GM23338 (cell line): ENCODE measurements around the gene METTL2B. TPM values are rescaled to one million over a fixed set of nuclear protein-coding genes. Genes with fewer than 3 reads are reported as not detected.

Experiments used
- ATAC-seq: fragments of 200-7000 bp; cut with Tn5 transposase; 3 replicates; pipeline ENCODE4 v1.9.1; 2020
- DNase-seq: peaks from one replicate; pipeline ENCODE4 v3.0.0-alpha.2; 2015; ENCODE audit warnings: low spot score
- H2AFZ ChIP-seq: fragments of 200-600 bp; sonication (generic); 2 replicates; pipeline ENCODE4 v1.8.0; 2016; ENCODE audit warnings: antibody characterized with exemption, mild to moderate bottlenecking, moderate library complexity
- H3F3A ChIP-seq: fragments of 200-600 bp; sonication (generic); replicated peaks from 2 replicates; pipeline ENCODE4 v1.8.0; 2017; ENCODE audit warnings: antibody characterized with exemption, mixed run types, low read depth
- H3K27ac ChIP-seq: fragments of 200-600 bp; sonication (generic); 2 replicates; pipeline ENCODE4 v1.6.1; 2016; ENCODE audit warnings: low read depth
- H3K27me3 ChIP-seq: fragments of 200-600 bp; sonication (generic); 2 replicates; pipeline ENCODE4 v1.8.0; 2016; ENCODE audit warnings: mild to moderate bottlenecking, mixed run types, moderate library complexity; ENCODE audit not compliant: insufficient read depth
- H3K36me3 ChIP-seq: fragments of 200-600 bp; sonication (generic); 2 replicates; pipeline ENCODE4 v1.8.0; 2016; ENCODE audit warnings: mild to moderate bottlenecking; ENCODE audit not compliant: insufficient read depth
- H3K4me1 ChIP-seq: fragments of 200-600 bp; sonication (generic); 2 replicates; pipeline ENCODE4 v1.8.0; 2016; ENCODE audit warnings: mild to moderate bottlenecking, moderate library complexity; ENCODE audit not compliant: insufficient read depth
- H3K4me2 ChIP-seq: fragments of 200-600 bp; sonication (generic); 2 replicates; pipeline ENCODE4 v1.7.1; 2017; ENCODE audit warnings: mixed run types
- H3K4me3 ChIP-seq: fragments of 200-600 bp; sonication (generic); 2 replicates; pipeline ENCODE4 v1.6.1; 2016; ENCODE audit warnings: mixed run types
- H3K79me2 ChIP-seq: fragments of 200-600 bp; sonication (generic); replicated peaks from 2 replicates; pipeline ENCODE4 v1.8.0; 2017; ENCODE audit warnings: mild to moderate bottlenecking; ENCODE audit not compliant: insufficient read depth
- H3K9me2 ChIP-seq: fragments of 200-600 bp; sonication (generic); 2 replicates; pipeline ENCODE4 v1.8.0; 2017; ENCODE audit not compliant: insufficient read depth
- H4K20me1 ChIP-seq: fragments of 200-600 bp; sonication (generic); replicated peaks from 2 replicates; pipeline ENCODE4 v1.8.0; 2017; ENCODE audit warnings: mild to moderate bottlenecking; ENCODE audit not compliant: insufficient read depth
- H3K27ac Mint-ChIP-seq: 2 replicates; pipeline ENCODE4 v1.8.0; 2020; ENCODE audit warnings: inconsistent platforms, mild to moderate bottlenecking, moderate library complexity, mixed read lengths
- H3K27me3 Mint-ChIP-seq: 3 replicates; pipeline ENCODE4 v1.8.0; 2022; ENCODE audit warnings: low read depth, mild to moderate bottlenecking, moderate library complexity, mixed read lengths, inconsistent platforms; ENCODE audit not compliant: insufficient read depth, poor library complexity
- H3K36me3 Mint-ChIP-seq: 3 replicates; pipeline ENCODE4 v1.8.0; 2021; ENCODE audit warnings: low read depth, mild to moderate bottlenecking, inconsistent platforms, moderate library complexity, mixed read lengths
- H3K4me1 Mint-ChIP-seq: 3 replicates; pipeline ENCODE4 v1.8.0; 2020; ENCODE audit warnings: mild to moderate bottlenecking, inconsistent platforms, mixed read lengths
- H3K4me3 Mint-ChIP-seq: 3 replicates; pipeline ENCODE4 v1.8.0; 2021; ENCODE audit warnings: moderate library complexity, mild to moderate bottlenecking, inconsistent platforms, mixed read lengths
- H3K9me3 Mint-ChIP-seq: 3 replicates; pipeline ENCODE4 v1.8.0; 2020; ENCODE audit warnings: moderate library complexity, mild to moderate bottlenecking, inconsistent platforms, mixed read lengths
- CREB1 ChIP-seq: fragments of 250-450 bp; sonication (Bioruptor Pico); IDR thresholded peaks from 2 replicates; pipeline ENCODE4 v1.5.0; 2020; ENCODE audit warnings: low read depth, mild to moderate bottlenecking, moderate library complexity
- EZH2 ChIP-seq: fragments of 200-600 bp; sonication (generic); IDR thresholded peaks from one replicate; pipeline ENCODE4 v1.8.0; 2017; ENCODE audit warnings: antibody characterized with exemption, mild to moderate bottlenecking, low read depth; ENCODE audit not compliant: unreplicated experiment
- EZH2phosphoT487 ChIP-seq: fragments of 200-600 bp; sonication (generic); IDR thresholded peaks from one replicate; pipeline ENCODE4 v1.8.1; 2018; ENCODE audit warnings: antibody characterized with exemption; ENCODE audit not compliant: unreplicated experiment
- JUNB ChIP-seq: IDR thresholded peaks from one replicate; pipeline ENCODE4 v1.6.1; 2016; ENCODE audit warnings: antibody characterized with exemption; ENCODE audit not compliant: unreplicated experiment
- NANOG ChIP-seq: IDR thresholded peaks from 2 replicates; pipeline ENCODE4 v1.6.1; 2016; ENCODE audit warnings: antibody characterized with exemption, borderline replicate concordance
- POLR2AphosphoS5 ChIP-seq: IDR thresholded peaks from 2 replicates; pipeline ENCODE4 v1.6.1; 2016; ENCODE audit warnings: antibody characterized with exemption, low read depth
- STAT1 ChIP-seq: IDR thresholded peaks from one replicate; pipeline ENCODE4 v1.6.1; 2016; ENCODE audit warnings: antibody characterized with exemption; ENCODE audit not compliant: unreplicated experiment
- ZNF114 ChIP-seq: fragments of 250-450 bp; sonication (Bioruptor Pico); IDR thresholded peaks from 2 replicates; pipeline ENCODE4 v1.5.0; 2020; ENCODE audit warnings: mild to moderate bottlenecking, moderate library complexity
- ZNF331 ChIP-seq: fragments of 250-450 bp; sonication (Bioruptor Pico); IDR thresholded peaks from 2 replicates; pipeline ENCODE4 v1.5.0; 2020; ENCODE audit warnings: low read depth, mild to moderate bottlenecking, moderate library complexity
- polyA plus RNA-seq: library from polyadenylated mRNA; unstranded; fragments of >200 nt; fragmentation: Nextera tagmentation; extraction: Ambion mirVana; gene quantifications from 2 replicates; pipeline ENCODE4 v1.2.1, GENCODE V29; 2016
- total RNA-seq: library from RNA; depleted of rRNA; stranded (reverse); fragments of >200 nt; shearing (Covaris generic); gene quantifications from 2 replicates; pipeline ENCODE4 v1.2.3, GENCODE V29; 2014
- TF ChIP-seq, protein P1 (sequence below), 2 experiments: fragments of 200-600 bp in 1 of 2; sonication (generic) in 1 of 2; conservative IDR thresholded peaks; 2 replicates each; pipeline versions ENCODE4 v1.5.1 to v1.6.1; 2016 to 2017; ENCODE audit warnings: antibody characterized with exemption in 2 of 2, low read depth in 2 of 2, mild to moderate bottlenecking in 2 of 2, moderate library complexity in 1 of 2
- TF ChIP-seq, protein P2 (sequence below): IDR thresholded peaks from one replicate; pipeline ENCODE4 v1.6.1; 2018; ENCODE audit warnings: antibody characterized with exemption; ENCODE audit not compliant: unreplicated experiment
- TF ChIP-seq, protein P3 (sequence below): fragments of 250-450 bp; sonication (Bioruptor Pico); IDR thresholded peaks from 2 replicates; pipeline ENCODE4 v1.5.0; 2020; ENCODE audit warnings: mild to moderate bottlenecking, moderate library complexity
- TF ChIP-seq, protein P4 (sequence below): IDR thresholded peaks from 2 replicates; pipeline ENCODE4 v1.6.1; 2016; ENCODE audit warnings: antibody characterized with exemption

The METTL2B gene
- total and polyA plus RNA-seq, 2 experiments from 2014 or later, result 21.2 to 48.3 TPM

DNA sequence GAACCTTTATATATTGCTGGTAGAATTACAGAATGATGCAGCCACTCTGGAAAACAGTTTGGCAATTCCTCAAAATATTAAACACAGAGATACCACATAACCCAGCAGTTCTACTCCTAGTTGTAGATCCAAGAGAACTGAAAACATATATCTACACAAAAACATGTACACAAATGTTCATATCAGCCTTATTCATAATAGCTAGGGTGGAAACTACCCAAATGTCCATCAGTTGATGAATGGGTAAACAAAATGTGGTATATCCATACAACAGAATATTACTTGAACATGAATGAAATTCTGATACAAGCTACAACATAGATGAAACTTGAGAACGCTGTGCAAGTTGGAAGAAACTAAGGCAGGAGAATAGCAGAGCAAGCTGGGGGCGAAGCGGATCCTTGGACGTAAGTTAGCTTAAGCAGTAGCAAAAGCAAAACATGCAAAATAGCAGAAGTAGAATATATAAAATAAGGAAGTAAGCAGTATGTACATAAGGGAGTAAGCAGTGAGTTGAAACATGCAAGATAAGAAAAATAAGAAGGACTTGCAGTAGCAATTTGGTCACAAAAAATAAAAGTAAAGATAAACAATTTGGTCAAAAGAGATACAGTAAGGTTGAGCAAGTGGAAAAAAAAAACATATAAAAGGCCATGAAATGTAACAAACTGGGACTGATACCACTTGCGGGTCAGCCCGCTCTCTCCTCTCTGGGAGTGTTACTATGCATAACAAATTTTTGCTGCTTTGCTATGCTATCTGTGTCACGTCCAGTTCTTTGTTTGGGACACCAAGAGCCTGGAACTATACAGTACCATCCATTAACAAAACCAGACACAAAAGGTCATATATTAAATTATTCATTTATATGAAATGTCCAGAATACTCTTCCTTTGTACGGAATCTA, 38.9 kb upstream of the METTL2B start:
- TF ChIP-seq CREB1 (no peak), STAT1 (no peak), ZNF114 (CRISPR knock-in tag) (no peak), ZNF331 (CRISPR knock-in tag) (no peak), NANOG (no peak), EZH2 (no peak), JUNB (no peak), EZH2phosphoT487 (no peak), POLR2AphosphoS5 (no peak)
- TF ChIP-seq, protein P1, sequence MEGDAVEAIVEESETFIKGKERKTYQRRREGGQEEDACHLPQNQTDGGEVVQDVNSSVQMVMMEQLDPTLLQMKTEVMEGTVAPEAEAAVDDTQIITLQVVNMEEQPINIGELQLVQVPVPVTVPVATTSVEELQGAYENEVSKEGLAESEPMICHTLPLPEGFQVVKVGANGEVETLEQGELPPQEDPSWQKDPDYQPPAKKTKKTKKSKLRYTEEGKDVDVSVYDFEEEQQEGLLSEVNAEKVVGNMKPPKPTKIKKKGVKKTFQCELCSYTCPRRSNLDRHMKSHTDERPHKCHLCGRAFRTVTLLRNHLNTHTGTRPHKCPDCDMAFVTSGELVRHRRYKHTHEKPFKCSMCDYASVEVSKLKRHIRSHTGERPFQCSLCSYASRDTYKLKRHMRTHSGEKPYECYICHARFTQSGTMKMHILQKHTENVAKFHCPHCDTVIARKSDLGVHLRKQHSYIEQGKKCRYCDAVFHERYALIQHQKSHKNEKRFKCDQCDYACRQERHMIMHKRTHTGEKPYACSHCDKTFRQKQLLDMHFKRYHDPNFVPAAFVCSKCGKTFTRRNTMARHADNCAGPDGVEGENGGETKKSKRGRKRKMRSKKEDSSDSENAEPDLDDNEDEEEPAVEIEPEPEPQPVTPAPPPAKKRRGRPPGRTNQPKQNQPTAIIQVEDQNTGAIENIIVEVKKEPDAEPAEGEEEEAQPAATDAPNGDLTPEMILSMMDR (conservative IDR thresholded peaks at IDR 0.05; ENCODE audit: low read depth in 2 of 2), result no peak
- TF ChIP-seq, protein P2, sequence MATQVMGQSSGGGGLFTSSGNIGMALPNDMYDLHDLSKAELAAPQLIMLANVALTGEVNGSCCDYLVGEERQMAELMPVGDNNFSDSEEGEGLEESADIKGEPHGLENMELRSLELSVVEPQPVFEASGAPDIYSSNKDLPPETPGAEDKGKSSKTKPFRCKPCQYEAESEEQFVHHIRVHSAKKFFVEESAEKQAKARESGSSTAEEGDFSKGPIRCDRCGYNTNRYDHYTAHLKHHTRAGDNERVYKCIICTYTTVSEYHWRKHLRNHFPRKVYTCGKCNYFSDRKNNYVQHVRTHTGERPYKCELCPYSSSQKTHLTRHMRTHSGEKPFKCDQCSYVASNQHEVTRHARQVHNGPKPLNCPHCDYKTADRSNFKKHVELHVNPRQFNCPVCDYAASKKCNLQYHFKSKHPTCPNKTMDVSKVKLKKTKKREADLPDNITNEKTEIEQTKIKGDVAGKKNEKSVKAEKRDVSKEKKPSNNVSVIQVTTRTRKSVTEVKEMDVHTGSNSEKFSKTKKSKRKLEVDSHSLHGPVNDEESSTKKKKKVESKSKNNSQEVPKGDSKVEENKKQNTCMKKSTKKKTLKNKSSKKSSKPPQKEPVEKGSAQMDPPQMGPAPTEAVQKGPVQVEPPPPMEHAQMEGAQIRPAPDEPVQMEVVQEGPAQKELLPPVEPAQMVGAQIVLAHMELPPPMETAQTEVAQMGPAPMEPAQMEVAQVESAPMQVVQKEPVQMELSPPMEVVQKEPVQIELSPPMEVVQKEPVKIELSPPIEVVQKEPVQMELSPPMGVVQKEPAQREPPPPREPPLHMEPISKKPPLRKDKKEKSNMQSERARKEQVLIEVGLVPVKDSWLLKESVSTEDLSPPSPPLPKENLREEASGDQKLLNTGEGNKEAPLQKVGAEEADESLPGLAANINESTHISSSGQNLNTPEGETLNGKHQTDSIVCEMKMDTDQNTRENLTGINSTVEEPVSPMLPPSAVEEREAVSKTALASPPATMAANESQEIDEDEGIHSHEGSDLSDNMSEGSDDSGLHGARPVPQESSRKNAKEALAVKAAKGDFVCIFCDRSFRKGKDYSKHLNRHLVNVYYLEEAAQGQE, result no peak
- TF ChIP-seq, protein P3, sequence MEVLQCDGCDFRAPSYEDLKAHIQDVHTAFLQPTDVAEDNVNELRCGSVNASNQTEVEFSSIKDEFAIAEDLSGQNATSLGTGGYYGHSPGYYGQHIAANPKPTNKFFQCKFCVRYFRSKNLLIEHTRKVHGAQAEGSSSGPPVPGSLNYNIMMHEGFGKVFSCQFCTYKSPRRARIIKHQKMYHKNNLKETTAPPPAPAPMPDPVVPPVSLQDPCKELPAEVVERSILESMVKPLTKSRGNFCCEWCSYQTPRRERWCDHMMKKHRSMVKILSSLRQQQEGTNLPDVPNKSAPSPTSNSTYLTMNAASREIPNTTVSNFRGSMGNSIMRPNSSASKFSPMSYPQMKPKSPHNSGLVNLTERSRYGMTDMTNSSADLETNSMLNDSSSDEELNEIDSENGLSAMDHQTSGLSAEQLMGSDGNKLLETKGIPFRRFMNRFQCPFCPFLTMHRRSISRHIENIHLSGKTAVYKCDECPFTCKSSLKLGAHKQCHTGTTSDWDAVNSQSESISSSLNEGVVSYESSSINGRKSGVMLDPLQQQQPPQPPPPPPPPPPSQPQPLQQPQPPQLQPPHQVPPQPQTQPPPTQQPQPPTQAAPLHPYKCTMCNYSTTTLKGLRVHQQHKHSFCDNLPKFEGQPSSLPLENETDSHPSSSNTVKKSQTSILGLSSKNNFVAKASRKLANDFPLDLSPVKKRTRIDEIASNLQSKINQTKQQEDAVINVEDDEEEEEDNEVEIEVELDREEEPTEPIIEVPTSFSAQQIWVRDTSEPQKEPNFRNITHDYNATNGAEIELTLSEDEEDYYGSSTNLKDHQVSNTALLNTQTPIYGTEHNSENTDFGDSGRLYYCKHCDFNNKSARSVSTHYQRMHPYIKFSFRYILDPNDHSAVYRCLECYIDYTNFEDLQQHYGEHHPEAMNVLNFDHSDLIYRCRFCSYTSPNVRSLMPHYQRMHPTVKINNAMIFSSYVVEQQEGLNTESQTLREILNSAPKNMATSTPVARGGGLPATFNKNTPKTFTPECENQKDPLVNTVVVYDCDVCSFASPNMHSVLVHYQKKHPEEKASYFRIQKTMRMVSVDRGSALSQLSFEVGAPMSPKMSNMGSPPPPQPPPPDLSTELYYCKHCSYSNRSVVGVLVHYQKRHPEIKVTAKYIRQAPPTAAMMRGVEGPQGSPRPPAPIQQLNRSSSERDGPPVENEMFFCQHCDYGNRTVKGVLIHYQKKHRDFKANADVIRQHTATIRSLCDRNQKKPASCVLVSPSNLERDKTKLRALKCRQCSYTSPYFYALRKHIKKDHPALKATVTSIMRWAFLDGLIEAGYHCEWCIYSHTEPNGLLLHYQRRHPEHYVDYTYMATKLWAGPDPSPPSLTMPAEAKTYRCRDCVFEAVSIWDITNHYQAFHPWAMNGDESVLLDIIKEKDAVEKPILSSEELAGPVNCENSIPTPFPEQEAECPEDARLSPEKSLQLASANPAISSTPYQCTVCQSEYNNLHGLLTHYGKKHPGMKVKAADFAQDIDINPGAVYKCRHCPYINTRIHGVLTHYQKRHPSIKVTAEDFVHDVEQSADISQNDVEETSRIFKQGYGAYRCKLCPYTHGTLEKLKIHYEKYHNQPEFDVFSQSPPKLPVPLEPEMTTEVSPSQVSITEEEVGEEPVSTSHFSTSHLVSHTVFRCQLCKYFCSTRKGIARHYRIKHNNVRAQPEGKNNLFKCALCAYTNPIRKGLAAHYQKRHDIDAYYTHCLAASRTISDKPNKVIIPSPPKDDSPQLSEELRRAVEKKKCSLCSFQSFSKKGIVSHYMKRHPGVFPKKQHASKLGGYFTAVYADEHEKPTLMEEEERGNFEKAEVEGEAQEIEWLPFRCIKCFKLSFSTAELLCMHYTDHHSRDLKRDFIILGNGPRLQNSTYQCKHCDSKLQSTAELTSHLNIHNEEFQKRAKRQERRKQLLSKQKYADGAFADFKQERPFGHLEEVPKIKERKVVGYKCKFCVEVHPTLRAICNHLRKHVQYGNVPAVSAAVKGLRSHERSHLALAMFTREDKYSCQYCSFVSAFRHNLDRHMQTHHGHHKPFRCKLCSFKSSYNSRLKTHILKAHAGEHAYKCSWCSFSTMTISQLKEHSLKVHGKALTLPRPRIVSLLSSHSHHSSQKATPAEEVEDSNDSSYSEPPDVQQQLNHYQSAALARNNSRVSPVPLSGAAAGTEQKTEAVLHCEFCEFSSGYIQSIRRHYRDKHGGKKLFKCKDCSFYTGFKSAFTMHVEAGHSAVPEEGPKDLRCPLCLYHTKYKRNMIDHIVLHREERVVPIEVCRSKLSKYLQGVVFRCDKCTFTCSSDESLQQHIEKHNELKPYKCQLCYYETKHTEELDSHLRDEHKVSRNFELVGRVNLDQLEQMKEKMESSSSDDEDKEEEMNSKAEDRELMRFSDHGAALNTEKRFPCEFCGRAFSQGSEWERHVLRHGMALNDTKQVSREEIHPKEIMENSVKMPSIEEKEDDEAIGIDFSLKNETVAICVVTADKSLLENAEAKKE (CRISPR knock-in tag), result no peak
- TF ChIP-seq, protein P4, sequence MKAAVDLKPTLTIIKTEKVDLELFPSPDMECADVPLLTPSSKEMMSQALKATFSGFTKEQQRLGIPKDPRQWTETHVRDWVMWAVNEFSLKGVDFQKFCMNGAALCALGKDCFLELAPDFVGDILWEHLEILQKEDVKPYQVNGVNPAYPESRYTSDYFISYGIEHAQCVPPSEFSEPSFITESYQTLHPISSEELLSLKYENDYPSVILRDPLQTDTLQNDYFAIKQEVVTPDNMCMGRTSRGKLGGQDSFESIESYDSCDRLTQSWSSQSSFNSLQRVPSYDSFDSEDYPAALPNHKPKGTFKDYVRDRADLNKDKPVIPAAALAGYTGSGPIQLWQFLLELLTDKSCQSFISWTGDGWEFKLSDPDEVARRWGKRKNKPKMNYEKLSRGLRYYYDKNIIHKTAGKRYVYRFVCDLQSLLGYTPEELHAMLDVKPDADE, result no peak
- H3K27me3 ChIP-seq, result no peaks in the 10 kb centered on the region
- no peaks in the 10 kb centered on the region for H3K9me2 ChIP-seq
- H2AFZ ChIP-seq, result no peak overlapping the region
- H3K36me3 Mint-ChIP-seq, result no peaks in the 10 kb centered on the region
- H3K4me3 ChIP-seq, result no peak overlapping the region
- DNase-seq, result no peak
- H4K20me1 ChIP-seq, result no peaks in the 10 kb centered on the region
- ATAC-seq, result no peak
- H3K79me2 ChIP-seq, result no peaks in the 10 kb centered on the region
- no peak overlapping the region for H3K4me3 Mint-ChIP-seq
- H3K27ac Mint-ChIP-seq, result no peak overlapping the region
- peaks cover 12% of the 10 kb centered on the region for H3K4me1 Mint-ChIP-seq
- no peak overlapping the region for H3K4me2 ChIP-seq
- no peaks in the 10 kb centered on the region for H3K9me3 Mint-ChIP-seq
- H3K27ac ChIP-seq, result no peak overlapping the region
- no peaks in the 10 kb centered on the region for H3K36me3 ChIP-seq
- peaks cover 9% of the 10 kb centered on the region; the same call in 1 of the 2 replicates for H3K4me1 ChIP-seq
- H3K27me3 Mint-ChIP-seq, result no peaks in the 10 kb centered on the region
- no peaks in the 10 kb centered on the region for H3F3A ChIP-seq
